Osteocyte (in vitro differentiated cells): Measurements from ENCODE around the gene R3HDM2. TPM values are rescaled to one million over a fixed set of nuclear protein-coding genes. Genes with fewer than 3 reads are reported as not detected.
"Not testable (repeated sequence)": the region's sequence is repeated elsewhere in the genome, so short reads cannot be mapped to it uniquely, and the experiment has no call there.

ENCODE experiments used
- DNase-seq: peaks from one replicate; pipeline ENCODE4 v3.0.0; 2021; ENCODE audit warnings: mixed read lengths; ENCODE audit not compliant: unreplicated experiment; ENCODE audit errors: extremely low spot score
- H3K27ac Mint-ChIP-seq: one replicate; pipeline ENCODE4 v1.8.0; 2021; ENCODE audit warnings: mild to moderate bottlenecking, mixed read lengths; ENCODE audit not compliant: unreplicated experiment
- H3K27me3 Mint-ChIP-seq: one replicate; pipeline ENCODE4 v1.8.0; 2021; ENCODE audit warnings: mixed read lengths; ENCODE audit not compliant: unreplicated experiment
- H3K36me3 Mint-ChIP-seq: one replicate; pipeline ENCODE4 v1.8.0; 2021; ENCODE audit warnings: mixed read lengths; ENCODE audit not compliant: unreplicated experiment
- H3K4me1 Mint-ChIP-seq: one replicate; pipeline ENCODE4 v1.8.0; 2021; ENCODE audit warnings: mixed read lengths; ENCODE audit not compliant: unreplicated experiment
- H3K4me3 Mint-ChIP-seq: one replicate; pipeline ENCODE4 v1.8.0; 2021; ENCODE audit warnings: mild to moderate bottlenecking, moderate library complexity, mixed read lengths; ENCODE audit not compliant: unreplicated experiment
- H3K9me3 Mint-ChIP-seq: one replicate; pipeline ENCODE4 v1.8.0; 2021; ENCODE audit warnings: mixed read lengths; ENCODE audit not compliant: unreplicated experiment
- CTCF ChIP-seq: fragments of 200-600 bp; sonication (generic); IDR thresholded peaks from 2 replicates; pipeline ENCODE4 v1.5.0; 2021; ENCODE audit warnings: antibody characterized with exemption, mild to moderate bottlenecking, moderate library complexity
- total RNA-seq: library from RNA; stranded (reverse); gene quantifications from 2 replicates; pipeline ENCODE4 v1.2.1, GENCODE V29; 2021

The R3HDM2 gene
- total RNA-seq, 1 donor from 2014 or later: 65.0 TPM

- Mint-ChIP-seq H3K4me1 (peaks cover 15% of the 10 kb centered on the region), H3K27me3 (no peaks in the 10 kb centered on the region), H3K36me3 (peaks cover 22% of the 10 kb centered on the region), H3K9me3 (peaks cover 14% of the 10 kb centered on the region), H3K27ac (no peak overlapping the region), H3K4me3 (no peak overlapping the region)
- no peak for TF ChIP-seq CTCF
- DNase-seq: no peak
These were observed 87.0 kb downstream of the R3HDM2 start for GRCh38 chr12:57343703-57344378.

- no peak for DNase-seq
- Mint-ChIP-seq H3K9me3 (peaks cover 8% of the 10 kb centered on the region), H3K27ac (peak overlapping the region; percentile 48), H3K36me3 (peaks cover 13% of the 10 kb centered on the region), H3K27me3 (no peaks in the 10 kb centered on the region), H3K4me3 (no peak overlapping the region), H3K4me1 (peaks cover 15% of the 10 kb centered on the region)
- TF ChIP-seq CTCF: no peak
These were observed 88.6 kb downstream of the R3HDM2 start for GRCh38 chr12:57342207-57342691.

GRCh38 chr12:57341275-57341990 lies 89.4 kb downstream of the R3HDM2 start:
- no peak for TF ChIP-seq CTCF
- Mint-ChIP-seq H3K9me3 (peaks cover 2% of the 10 kb centered on the region), H3K27me3 (no peaks in the 10 kb centered on the region), H3K27ac (no peak overlapping the region), H3K4me3 (no peak overlapping the region), H3K4me1 (peaks cover 15% of the 10 kb centered on the region), H3K36me3 (peaks cover 10% of the 10 kb centered on the region)
- no peak for DNase-seq

GRCh38 chr12:57340104-57340503 lies 90.7 kb downstream of the R3HDM2 start:
- Mint-ChIP-seq H3K9me3 (no peaks in the 10 kb centered on the region), H3K36me3 (peaks cover 13% of the 10 kb centered on the region), H3K27me3 (no peaks in the 10 kb centered on the region), H3K4me3 (no peak overlapping the region), H3K4me1 (peaks cover 15% of the 10 kb centered on the region), H3K27ac (no peak overlapping the region)
- TF ChIP-seq CTCF: no peak
- DNase-seq: no peak

- not testable (repeated sequence) for H3K27me3 Mint-ChIP-seq, H3K36me3 Mint-ChIP-seq, H3K4me3 Mint-ChIP-seq, DNase-seq, H3K27ac Mint-ChIP-seq, H3K9me3 Mint-ChIP-seq
- peaks cover 13% of the 10 kb centered on the region for H3K4me1 Mint-ChIP-seq
These were observed 94.5 kb downstream of the R3HDM2 start for GRCh38 chr12:57336299-57336698.
